Measurements from ENCODE around the gene CERS4.
"Not testable (repeated sequence)": the region's sequence is repeated elsewhere in the genome, so short reads cannot be mapped to it uniquely, and the experiment has no call there.

The CERS4 gene

GRCh38 chr19:8244442-8244841, 35.3 kb downstream of the CERS4 start:
- no peak for DNase-seq

DNA sequence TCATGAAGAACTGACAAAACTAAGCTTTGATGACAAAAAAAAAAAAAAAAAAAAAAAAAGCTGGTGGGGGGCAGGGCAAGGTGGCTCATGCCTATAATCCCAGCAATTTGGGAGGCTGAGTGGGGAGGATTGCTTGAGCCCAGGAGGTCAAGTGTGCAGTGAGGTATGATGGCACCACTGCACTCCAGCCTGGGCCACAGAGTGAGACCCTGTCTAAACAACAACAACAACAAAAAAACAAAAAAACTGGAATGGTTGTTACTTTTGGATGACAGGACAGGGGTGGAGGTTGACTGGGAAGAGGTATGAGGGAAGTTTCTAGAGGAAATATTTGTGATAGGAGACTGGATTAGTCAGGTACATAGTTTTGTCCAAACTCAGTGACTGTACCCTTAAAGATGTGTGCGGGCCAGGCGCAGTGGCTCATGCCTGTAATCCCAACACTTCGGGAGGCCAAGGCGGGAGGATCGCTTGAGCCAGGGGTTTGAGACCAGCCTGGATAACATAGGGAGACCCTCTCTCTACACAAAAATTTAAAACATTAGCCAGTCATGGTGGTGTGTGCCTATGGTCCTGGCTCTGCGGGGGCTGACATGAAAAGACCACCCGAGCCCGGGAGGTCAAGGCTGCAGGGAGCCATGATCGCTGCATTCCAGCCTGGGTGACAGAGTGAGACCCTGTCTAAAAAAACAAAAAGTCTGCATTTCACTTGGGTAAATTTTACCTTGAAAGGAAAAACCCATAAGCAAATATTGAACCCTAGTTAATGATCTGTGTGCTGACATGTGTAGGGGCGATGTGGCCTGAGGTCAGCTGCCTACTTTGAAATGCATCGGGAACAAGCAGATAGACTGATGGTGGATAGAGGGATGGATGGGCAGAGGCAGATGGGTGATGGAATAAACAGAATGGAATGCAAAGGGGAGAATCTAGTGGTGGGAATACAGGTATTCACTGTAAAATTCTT, 37.0 kb downstream of the CERS4 start:
- DNase-seq = no peak

DNA sequence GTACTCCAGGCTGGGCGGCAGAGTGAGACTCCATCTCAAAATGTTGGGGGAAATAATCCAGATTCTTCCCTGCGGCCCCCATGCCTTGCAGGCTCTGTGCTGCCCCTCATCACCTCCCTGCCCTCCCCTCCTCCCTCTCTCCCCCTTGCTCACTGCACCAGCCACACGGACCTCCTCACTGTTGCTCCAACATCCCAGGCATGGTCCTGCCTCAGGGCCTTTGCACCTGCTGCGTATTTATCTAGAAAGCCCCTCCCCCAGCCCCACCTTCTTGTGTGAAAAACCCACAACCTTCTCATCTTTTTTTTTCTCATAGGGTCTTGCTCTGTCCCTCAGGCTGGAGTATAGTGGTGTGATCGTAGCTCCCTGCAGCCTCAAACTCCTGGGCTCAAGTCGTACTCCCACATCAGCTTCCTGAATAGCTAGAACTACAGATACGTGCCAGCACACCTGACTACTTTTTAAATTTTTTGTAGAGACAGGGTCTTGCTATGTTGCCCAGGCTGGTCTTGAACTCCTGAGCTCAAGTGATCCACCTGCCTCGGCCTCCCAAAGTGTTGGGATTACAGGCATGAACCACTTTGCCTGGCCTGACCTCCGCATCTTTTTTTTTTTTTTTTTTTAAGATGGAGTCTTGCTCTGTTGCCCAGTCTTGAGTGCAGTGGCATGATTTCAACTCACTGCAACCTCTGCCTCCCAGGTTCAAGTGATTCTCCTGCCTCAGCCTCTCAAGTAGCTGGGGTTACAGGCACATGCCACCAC, 38.1 kb downstream of the CERS4 start:
- not testable (repeated sequence) for DNase-seq

- no peak for DNase-seq
These were observed 39.5 kb downstream of the CERS4 start for GRCh38 chr19:8248348-8249328.

DNA sequence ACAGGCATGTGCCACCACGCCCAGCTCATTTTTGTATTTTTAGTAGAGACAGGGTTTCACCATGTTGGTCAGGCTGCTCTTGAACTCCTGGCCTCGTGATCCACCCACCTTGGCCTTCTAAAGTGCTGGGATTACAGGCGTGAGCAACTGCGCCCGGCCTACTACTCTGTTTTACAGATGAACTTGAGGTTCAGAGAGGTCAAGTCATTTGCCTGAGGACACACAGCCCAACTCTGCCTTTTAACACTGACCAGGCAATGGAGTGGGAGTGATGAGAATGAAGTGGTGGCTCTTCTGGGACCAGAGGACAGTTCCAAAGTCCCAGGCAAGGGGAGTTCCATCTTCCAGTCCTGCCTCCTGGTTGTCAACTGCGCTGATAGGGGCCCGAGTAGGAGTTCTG, 41.4 kb downstream of the CERS4 start:
- DNase-seq = no peak

- no peak for DNase-seq
These were observed 41.9 kb downstream of the CERS4 start for GRCh38 chr19:8251025-8251472.

DNA sequence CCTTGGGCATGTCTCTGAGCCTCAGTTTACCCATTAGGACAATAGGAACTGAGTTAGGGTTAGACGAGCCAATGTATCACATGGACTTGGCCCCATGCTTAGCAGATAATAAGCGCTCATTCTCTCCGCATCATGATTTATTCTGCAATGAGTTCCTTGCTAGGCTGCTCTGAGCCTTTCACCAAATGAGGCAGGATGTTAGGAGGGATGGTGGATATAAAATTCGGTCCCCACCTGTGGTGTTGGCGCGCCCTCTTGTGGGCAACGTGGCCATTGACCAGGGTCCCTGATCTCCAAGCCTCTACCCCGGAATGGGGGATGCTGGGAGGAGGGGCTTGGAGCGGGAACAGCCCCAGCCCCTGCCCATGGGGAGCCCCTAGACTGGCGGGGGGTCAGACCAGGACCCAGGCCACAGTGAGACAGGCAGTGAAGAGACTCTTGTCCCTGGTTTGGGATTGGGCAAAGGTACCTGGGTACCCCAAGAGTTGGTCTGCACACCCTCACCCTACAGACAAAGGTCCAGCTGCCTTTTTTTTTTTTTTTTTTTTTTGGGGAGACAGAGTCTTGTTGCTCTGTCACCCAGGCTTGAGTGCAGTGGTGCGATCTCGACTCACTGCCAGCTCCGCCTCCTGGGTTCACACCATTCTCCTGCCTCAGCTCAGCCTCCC, 43.9 kb downstream of the CERS4 start:
- peak; percentile 37 for DNase-seq

DNA sequence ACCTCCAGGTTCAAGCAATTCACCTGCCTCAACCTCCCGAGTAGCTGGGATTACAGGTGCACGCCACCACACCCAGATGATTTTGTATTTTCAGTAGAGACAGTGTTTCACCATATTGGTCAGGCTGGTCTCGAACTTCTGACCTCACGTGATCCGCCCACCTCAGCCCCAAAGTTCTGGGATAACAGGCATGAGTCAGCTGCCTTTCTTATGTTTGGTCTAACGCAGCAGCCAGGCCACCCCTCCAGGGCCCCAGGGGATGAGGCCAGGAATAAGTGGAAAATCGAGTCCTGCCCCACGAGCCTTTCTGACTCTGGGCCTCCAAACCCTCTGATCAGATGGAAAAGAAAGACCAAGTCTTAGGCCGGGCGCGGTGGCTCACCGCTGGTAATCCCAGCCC, 44.5 kb downstream of the CERS4 start:
- no peak for DNase-seq

GRCh38 chr19:8254286-8255001, 45.3 kb downstream of the CERS4 start:
- DNase-seq = no peak

GRCh38 chr19:8255426-8256125, 46.4 kb downstream of the CERS4 start:
- DNase-seq = no peak

DNA sequence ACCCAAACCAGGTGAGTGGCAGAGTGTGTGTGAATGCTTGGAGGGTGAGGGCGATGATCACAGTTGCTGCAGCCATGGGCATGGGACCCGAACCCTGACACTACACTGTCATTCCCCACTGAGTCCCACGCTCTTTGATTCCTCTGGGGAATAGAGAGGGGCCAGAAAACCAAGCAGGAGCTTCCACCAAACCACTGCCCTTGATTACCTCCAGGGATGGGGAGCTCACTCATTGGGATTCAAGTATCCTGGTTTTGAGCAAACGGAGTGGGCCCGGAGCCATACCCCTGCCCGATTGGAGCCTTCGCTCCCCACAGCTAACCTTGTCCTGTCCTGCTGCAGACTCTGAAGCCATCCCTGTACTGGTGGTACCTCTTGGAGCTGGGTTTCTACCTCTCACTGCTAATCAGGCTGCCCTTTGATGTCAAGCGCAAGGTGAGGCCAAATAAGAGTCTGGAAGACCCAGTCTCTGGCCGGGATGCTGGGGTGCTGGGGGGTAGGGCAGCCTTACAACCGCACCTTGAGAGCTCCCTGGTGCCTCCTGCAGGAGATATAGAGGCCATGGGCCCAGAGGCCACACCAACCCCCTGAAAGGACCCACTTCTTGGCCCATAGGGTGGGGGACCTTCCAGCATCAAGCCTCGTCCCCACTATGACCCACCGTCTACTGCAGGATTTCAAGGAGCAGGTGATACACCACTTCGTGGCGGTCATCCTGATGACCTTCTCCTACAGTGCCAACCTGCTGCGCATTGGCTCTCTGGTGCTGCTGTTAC, 47.3 kb downstream of the CERS4 start:
- DNase-seq = no peak

GRCh38 chr19:8257052-8257443, 47.9 kb downstream of the CERS4 start:
- DNase-seq = no peak

DNA sequence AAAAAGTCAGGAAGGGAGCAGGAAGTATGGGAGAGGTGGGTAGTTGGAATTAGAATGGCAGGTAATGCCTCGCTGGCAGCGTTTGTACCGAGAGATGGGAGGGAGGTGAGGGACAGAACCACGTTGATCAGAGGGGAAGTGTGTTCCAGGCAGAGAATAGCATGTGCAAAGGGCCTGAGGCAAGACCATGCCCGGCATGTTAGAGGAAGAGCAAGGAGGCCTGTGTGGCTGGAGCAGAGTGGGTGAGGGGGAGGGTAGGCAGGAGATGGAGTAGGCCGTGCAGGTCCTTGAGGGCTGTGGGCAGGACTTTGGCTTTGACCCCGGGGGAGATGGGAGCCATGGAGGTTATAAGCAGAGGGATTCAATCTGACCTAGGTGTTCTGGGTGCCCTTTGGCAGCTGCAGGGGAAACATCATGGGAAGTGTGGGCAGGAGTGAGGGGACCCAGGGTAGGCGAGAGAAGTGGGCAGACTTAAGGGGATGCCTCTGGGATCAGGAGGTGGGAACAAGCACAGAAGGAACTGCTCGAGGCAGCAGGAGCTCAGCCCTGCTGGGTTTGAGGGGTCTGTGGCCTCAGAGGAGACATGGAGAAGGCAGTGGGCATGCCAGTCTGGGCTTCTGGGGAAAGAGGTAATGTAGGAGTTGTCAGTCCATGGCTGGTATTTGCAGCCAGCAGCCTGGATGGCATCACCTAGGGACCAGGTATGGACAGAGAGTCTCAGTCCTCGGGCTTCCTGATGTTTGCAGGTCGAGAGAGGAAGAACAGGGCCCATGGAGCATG, 50.2 kb downstream of the CERS4 start:
- no peak for DNase-seq

- no peak for DNase-seq
These were observed 50.7 kb downstream of the CERS4 start for GRCh38 chr19:8259922-8260247.

- DNase-seq = no peak
These were observed 52.2 kb downstream of the CERS4 start for GRCh38 chr19:8261347-8261746.

DNA sequence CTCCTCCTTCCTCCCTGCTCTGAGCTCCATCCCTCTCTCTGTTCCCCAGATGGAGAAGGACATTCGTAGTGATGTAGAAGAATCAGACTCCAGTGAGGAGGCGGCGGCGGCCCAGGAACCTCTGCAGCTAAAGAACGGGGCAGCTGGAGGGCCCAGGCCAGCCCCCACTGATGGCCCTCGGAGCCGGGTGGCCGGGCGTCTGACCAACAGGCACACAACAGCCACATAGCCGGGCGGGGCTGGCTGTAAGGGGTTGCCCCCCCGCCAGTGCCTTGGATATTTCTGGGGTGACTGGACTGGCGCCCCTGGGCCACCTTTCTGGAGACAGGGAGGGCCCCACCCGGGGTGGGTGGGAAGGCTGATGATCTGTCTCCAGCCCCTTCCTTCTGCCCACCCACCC, 52.7 kb downstream of the CERS4 start:
- no peak for DNase-seq

DNA sequence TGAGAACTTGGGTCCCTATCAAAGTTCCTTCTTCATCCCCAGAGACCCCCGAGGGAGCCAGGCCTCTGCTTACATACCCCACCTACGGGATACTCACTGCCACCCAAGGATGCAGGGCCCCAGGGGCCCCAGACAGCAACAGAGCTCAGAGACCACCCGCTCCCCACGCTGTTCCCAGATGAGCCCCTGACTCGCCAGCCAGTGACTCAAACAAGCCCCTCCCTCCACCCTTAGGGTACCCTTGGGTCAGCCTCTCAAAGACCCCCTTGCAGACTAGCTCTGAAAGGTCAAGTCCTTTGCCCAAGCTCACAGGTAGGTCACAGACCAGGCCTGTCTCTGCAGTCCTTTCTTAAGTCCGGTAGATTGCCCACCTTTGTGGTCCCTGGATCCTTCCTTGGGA, 53.3 kb downstream of the CERS4 start:
- no peak for DNase-seq

DNA sequence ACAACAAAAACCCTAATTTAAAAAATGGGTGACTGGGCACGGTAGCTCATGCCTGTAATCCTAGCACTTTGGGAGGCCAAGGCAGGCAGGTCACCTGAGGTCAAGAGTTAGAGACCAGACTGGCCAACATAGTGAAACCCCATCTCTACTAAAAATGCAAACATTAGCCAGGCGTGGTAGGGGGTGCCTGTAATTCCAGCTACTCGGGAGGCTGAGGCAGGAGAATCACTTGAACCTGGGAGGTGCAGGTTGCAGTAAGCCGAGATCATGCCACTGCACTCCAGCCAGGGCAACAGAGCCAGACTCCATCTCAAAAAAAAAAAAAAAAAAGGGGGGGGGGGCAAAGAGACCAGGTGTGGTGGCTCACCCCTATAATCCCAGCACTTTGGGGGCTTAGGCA, 55.1 kb downstream of the CERS4 start:
- DNase-seq = not testable (repeated sequence)

DNA sequence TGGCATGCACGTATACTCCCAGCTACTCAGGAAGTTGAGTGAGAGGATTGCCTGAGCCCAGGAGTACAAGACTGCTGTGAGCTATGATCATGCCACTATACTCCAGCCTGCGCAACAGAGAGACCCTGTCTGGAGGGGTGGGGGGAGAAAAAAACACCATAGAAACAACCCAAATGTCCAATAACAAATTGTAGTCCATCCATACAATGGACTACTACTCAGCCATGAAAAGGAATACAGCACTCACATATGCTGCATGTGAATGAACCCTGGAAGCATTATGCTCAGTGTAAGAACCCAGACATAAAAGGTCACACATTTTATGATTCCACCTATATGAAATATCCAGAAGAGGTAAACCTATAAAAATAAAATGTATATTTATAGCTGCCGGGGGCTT, 56.7 kb downstream of the CERS4 start:
- DNase-seq = no peak
